DMS 273 treated with DMSO at 0.1 percent for 48 hours (cell line): Measurements from ENCODE around the gene SNAPC4.
"Not testable (repeated sequence)": the region's sequence is repeated elsewhere in the genome, so short reads cannot be mapped to it uniquely, and the experiment has no call there.

Experiments
- DNase-seq: peaks from one replicate; lab custom pipeline; 2025; lab: John Stamatoyannopoulos, UW

The SNAPC4 gene

GRCh38 chr9:136432591-136432990 is 32.6 kb upstream of the SNAPC4 start:
- DNase-seq: no peak

GRCh38 chr9:136431782-136432350 is 31.9 kb upstream of the SNAPC4 start:
- no peak for DNase-seq

- no peak for DNase-seq
Measured at GRCh38 chr9:136430588-136431234, 30.7 kb upstream of the SNAPC4 start.

GRCh38 chr9:136429683-136430491 is 29.9 kb upstream of the SNAPC4 start:
- DNase-seq: no peak

GRCh38 chr9:136429075-136429628 is 29.2 kb upstream of the SNAPC4 start:
- DNase-seq: no peak

GRCh38 chr9:136426787-136427186 is 26.8 kb upstream of the SNAPC4 start:
- no peak for DNase-seq

GRCh38 chr9:136425367-136425766 is 25.4 kb upstream of the SNAPC4 start:
- not testable (repeated sequence) for DNase-seq

GRCh38 chr9:136424750-136425362 is 24.9 kb upstream of the SNAPC4 start:
- no peak for DNase-seq

GRCh38 chr9:136423432-136424146 is 23.6 kb upstream of the SNAPC4 start:
- DNase-seq: no peak

GRCh38 chr9:136422876-136423275 is 22.9 kb upstream of the SNAPC4 start:
- no peak for DNase-seq

GRCh38 chr9:136421791-136422190 is 21.8 kb upstream of the SNAPC4 start:
- DNase-seq: no peak

- DNase-seq: no peak
Measured at GRCh38 chr9:136419092-136419420, 19.1 kb upstream of the SNAPC4 start.

- no peak for DNase-seq
Measured at GRCh38 chr9:136418182-136419091, 18.5 kb upstream of the SNAPC4 start.

- no peak for DNase-seq
Measured at GRCh38 chr9:136416914-136417313, 16.9 kb upstream of the SNAPC4 start.

GRCh38 chr9:136416427-136416826 is 16.5 kb upstream of the SNAPC4 start:
- no peak for DNase-seq

- DNase-seq: peak; percentile 44
Measured at GRCh38 chr9:136412962-136413361, 13.0 kb upstream of the SNAPC4 start.

- DNase-seq: no peak
Measured at GRCh38 chr9:136411378-136411777, 11.4 kb upstream of the SNAPC4 start.

- DNase-seq: peak; percentile 52
Measured at GRCh38 chr9:136410500-136411287, 10.7 kb upstream of the SNAPC4 start, which contains the start of the genes ENTR1 and PMPCA. Gene ENTR1 (minus strand): TSS chr9:136410614. CDS start chr9:136410397, 217 bp downstream. Gene PMPCA (plus strand): TSS chr9:136410658. CDS start chr9:136410669, 11 bp downstream.

- no peak for DNase-seq
Measured at GRCh38 chr9:136409557-136410455, 9.8 kb upstream of the SNAPC4 start.
